Fibroblast of peridontal ligament (primary cell): ENCODE data around the gene SH3BP5.

ENCODE experiments used
- DNase-seq: peaks from one replicate; pipeline ENCODE4 v3.0.0-alpha.2; 2010; ENCODE audit errors: extremely low read depth

SH3BP5 gene

GRCh38 chr3:15299036-15299435, 33.4 kb downstream of the SH3BP5 start:
- no peak for DNase-seq

- DNase-seq = no peak
Observed at GRCh38 chr3:15298504-15298903, 33.9 kb downstream of the SH3BP5 start.

DNA sequence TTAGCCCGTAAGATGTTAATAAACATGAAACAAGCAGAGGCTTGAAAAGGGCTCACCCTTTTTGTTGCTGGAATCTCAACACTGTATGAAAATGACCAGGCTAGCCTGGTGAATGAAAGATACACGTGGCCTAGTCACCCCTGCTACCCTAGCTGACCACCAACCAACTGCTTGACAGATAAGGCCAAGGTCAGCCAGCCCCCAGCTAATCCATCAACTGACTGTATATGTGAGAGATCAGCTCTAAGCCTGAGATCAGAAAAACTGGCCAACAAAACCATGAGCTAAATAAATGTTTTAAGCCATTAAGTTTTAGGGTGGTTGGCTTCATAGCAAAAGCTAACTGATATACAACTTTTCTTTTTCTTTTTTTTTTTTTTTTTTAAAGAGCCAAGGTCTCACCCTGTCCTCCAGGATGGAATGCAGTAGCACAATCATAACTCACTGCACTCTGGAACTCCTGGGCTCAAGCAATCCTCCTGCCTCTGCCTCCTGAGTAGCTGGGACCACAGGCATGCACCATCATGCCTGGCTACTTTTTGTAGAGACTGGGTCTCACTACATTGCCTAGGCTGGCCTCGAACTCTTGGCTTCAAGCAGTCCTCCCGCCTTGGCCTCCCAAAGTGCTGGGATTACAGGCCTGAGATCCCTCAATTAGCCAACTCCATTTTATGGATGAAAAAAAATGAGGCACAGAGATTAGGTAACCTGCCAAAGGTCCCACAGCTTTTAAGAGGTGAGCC, 34.6 kb downstream of the SH3BP5 start:
- DNase-seq = no peak

DNA sequence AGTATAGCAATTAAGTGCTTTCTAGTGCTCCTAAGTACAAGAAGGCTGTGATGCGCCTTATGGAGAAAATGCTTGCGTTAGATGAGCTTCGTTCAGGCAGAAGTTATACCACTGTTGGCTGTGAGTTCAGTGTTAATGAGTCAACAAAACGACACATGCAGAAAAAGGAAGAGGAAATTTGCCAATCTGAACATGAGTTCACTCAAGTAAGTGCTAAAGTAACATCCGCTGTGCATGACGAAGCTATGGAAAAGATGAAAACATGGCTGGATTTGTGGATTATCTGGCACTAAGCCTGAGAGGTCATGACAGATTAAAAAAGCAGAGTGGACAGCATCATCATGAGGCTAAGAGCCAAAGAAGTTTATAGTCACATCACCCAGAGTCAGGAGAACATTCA, 36.9 kb downstream of the SH3BP5 start:
- DNase-seq = no peak

- DNase-seq = no peak
Observed at GRCh38 chr3:15294929-15295328, 37.5 kb downstream of the SH3BP5 start.

GRCh38 chr3:15292765-15293522, 39.4 kb downstream of the SH3BP5 start:
- DNase-seq = no peak

GRCh38 chr3:15291589-15292541, 40.5 kb downstream of the SH3BP5 start:
- DNase-seq = peak; percentile 27

DNA sequence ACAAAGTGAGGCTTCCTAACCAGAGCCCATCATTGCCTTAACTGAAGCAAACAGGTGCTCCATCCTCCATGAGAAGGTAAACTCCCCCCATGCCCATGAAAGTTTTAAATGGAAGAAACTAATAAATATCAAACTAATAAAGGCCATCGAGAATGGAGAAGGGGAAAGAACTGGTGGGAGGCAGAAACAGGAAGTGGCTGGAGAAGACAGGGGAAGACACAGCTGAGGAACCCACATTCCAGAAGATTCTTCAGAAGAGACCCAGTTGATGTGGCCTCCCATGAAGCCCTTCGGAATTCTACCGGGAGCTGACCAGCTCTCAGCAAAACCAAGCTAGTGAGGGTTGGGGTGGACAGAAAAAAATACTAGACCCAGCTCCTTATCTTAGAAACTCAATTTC, 41.6 kb downstream of the SH3BP5 start:
- no peak for DNase-seq

- DNase-seq = no peak
Observed at GRCh38 chr3:15289661-15290060, 42.7 kb downstream of the SH3BP5 start.

DNA sequence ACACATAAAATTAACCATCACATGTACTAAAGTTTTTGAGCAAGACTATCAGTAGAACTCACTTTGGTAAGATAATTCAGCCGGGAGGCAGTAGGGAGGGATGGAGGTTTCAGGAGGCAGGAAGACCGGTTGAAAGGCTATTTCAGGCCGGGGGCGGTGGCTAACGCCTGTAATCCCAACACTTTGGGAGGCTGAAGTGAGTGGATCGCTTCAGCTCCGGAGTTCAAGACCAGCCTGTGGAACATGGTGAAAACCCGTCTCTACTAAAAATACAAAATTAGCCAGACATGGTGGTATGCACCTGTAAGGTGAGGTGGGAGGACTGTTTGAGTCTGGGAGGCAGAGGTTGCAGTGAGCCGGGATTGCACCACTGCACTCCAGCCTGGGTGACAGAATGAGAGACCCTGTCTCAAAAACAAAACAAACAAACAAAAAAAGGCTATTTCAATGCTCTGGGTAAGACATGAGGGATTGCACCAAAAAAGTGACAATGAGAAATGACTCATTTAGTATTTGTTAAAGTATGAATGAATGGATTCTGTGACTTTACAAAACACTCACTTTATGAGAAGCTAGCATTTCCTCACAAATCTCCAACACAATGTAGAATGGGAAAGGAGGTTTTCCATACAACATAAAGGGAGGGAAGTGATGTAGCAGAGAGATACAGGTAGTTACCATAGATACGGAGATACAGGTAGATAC, 43.9 kb downstream of the SH3BP5 start:
- DNase-seq = no peak

DNA sequence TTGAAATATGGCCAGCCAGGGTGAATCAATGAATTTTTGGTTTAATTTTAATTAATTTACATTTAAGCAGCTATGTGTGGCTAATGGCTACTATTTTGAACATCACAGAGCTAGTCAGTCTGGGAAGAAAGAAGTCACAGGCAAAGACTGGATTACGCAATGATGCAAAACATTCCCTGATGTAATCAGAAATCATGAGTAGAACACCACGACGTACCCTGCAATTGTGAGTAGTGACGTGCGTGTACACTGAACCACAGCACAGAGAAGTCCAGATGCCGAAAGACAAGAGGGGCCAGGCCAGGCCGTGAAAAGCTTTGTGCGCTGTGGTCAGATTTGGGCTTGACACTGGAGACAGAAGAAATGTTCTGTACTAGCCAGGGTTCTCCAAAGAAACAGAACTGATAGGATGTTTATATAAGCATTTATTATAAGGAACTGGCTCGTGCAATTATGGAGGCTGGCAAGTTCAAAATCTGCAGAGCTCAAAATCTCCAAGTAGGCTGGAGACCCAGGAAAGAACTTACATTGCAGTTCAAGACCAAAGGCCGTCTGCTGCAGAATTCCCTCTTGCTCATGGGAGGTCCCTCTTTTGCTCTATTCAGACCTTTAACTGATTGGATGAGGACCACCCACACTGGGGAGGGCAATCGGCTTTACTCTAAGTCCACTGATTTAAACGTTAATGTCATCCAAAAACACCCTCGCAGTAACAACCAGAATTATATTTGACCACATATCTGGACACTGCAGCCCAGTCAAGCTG, 44.6 kb downstream of the SH3BP5 start:
- peak; percentile 99 for DNase-seq

DNA sequence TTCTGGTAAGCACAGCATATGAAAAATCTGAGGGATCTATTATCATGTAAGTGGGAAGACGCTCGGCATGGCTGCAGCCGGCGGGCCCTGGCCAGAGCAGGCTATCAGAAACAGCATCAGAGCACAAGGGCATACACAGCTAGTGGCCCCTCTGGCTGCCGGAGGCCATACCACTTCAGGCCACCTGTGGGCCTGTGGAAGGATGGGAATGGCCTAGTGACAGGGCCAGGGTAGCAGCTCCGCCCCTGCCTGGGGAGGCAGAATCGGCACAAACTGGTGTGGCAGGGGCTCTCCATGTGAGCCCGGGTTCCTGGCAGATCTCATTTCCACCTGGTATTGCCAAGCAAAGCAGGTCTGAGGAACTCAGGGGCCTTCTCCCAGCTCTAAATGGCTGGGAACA, 46.4 kb downstream of the SH3BP5 start:
- DNase-seq = no peak

DNA sequence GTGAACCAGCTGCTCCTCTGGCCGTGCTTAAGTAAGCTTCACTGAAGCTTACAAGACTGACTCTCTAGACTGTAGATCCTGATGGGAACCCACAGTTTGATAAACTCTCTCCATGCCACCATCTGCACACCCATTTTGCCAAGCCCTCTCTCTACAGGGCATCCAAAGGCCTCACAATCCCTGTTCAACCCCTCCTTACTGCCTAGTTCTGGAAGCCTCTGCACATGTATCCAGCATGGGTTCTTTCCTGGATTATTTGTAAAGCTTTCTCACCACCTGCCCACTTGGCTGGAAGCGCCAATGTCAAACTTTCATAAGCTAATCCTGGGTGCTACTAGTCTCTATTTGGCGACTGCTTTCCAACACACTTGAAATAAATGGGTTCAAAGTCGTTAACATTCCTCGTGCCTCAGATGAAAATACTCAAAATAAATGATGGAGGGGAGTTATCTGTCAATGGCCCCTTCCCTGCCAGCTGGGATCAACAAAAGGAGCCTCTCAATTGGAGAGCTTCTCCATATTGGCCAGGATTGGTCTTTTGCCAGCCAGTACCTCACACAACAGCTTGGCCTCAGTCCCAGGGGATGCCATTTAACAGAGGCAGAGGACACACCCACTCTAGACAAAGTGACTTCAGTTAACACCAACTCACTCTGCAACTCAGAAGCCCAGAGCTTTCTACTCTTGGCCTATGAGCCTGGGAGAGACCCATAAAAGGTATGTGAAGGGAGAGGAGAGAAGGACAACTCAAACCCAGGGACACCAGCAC, 48.1 kb downstream of the SH3BP5 start:
- no peak for DNase-seq

DNA sequence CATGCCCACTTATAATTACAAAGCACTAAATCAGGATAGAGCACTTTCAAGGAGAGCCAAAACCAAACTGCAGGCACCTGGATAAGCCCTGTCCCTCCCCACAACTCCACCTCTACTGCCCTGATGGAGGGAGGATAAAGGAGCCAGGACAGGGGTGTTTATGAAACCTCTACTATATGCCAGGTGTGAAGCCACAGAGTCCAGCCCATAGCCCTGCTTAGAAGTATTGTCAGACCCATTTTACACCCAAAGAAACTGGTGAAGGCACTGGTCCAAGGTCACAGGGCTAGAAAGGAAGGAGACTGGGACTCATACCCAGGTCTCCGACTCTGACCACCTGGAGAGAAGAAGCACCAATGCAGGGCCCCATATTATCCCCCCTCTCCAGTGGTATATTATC, 48.7 kb downstream of the SH3BP5 start:
- no peak for DNase-seq

DNA sequence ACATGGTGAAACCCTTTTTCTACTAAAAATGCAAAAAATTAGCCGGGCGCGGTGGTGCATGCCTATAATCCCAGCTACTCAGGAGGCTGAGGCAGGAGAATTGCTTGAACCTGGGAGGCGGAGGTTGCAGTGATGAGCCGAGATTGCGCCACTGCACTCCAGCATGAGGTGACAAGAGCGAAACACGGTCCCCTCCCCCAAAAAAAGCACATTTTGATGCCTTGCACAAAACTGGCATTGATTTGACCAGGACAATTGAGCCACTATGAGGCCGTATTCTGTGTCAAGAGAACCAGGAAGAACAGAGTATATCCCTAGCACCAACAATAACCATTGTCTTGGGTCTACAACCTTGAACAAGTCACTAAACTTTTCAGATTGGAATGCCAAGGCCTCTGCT, 50.6 kb downstream of the SH3BP5 start:
- no peak for DNase-seq

GRCh38 chr3:15280853-15281532, 51.4 kb downstream of the SH3BP5 start:
- DNase-seq = no peak

- DNase-seq = no peak
Observed at GRCh38 chr3:15279671-15280402, 52.5 kb downstream of the SH3BP5 start.

GRCh38 chr3:15279205-15279604, 53.2 kb downstream of the SH3BP5 start:
- no peak for DNase-seq
